GM18499 (cell line): ENCODE measurements around the gene ACVR1B.

ENCODE experiments used
- ATAC-seq: cut with Tn5 transposase; IDR thresholded peaks from one replicate; pipeline ENCODE4 v1.9.1; 2021; ENCODE audit warnings: moderate number of reproducible peaks; ENCODE audit not compliant: insufficient read depth, unreplicated experiment

ACVR1B gene

DNA sequence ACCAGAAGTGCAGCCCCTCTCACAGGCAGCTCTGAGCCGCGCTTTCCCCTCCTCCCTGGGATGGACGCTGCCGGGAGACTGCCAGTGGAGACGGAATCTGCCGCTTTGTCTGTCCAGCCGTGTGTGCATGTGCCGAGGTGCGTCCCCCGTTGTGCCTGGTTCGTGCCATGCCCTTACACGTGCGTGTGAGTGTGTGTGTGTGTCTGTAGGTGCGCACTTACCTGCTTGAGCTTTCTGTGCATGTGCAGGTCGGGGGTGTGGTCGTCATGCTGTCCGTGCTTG lies 43.0 kb downstream of the ACVR1B start:
- ATAC-seq, result no peak

DNA sequence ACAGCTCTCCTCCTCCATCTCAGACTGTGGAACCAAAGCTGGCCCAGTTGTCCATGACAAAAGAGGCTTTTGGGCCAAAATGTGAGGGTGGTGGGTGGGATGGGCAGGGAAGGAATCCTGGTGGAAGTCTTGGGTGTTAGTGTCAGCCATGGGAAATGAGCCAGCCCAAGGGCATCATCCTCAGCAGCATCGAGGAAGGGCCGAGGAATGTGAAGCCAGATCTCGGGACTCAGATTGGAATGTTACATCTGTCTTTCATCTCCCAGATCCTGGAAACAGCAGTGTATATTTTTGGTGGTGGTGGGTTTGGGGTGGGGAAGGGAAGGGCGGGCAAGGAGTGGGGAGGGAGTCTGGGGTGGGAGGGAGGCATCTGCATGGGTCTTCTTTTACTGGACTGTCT lies 43.5 kb downstream of the ACVR1B start:
- ATAC-seq, result no peak

DNA sequence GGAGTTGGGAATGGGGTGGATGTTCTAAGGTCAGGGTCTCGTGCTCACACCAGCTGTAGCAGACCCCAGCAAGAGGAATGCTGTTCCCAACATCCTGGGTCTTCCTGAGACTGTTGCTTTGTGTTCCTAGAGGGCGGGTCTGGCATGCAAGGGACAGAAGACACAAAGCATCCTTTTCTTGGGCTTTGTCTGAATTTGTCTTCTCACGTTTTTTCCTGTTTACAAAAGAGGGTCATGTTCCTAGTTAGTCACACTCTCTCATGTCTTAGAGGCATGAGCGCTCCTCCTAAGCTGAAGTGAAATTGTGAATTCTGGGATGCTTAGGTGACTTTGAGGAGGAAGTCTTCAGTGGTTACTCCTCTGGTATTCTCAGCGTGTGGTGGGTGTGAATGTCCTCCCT lies 45.6 kb downstream of the ACVR1B start:
- ATAC-seq, result no peak

DNA sequence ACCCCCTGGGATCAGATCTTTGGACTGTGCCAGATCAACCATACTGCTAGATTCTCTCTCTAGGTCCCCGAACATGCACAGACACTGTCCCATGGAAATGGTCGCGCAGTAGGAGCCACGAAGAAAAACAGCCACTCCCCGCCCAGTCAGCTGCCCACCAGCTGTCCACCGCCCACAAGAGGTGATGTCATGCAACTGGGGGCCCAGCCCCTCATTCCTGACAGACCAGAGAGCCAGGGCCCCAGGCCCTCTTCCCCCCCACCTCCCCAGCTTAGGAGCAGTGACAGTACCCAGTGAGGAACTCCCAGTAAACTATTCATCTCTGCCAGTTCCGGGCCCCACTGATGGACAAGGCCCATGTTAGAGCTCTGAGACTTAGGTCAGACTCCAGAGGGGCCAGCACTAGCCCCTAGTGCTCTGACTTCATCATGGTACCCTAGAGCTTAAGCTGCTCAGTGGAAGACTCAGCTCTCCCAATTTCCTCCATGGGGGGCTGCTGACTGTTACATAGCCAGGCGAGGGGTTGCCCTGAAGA lies 51.6 kb downstream of the ACVR1B start:
- ATAC-seq, result no peak

DNA sequence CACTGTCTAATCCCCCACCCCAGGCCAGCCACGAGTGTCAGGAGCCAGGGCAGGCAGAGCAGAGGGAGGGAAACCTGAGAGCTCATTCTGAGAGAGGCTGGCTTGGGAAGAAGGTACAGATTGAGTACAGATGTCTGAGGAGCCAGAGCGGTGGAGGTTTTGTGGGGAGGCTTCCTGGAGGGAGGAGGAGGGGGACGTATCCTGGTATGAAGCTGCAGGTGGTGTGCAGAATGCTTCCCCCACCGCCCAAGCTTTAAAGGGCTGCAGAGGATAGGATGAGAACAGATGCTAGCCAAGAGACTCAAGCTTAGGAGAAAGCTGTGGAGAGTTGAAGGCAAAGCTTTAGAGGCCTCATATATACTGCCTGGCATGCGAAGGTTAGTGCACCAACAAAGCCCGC lies 52.1 kb downstream of the ACVR1B start:
- no peak for ATAC-seq

DNA sequence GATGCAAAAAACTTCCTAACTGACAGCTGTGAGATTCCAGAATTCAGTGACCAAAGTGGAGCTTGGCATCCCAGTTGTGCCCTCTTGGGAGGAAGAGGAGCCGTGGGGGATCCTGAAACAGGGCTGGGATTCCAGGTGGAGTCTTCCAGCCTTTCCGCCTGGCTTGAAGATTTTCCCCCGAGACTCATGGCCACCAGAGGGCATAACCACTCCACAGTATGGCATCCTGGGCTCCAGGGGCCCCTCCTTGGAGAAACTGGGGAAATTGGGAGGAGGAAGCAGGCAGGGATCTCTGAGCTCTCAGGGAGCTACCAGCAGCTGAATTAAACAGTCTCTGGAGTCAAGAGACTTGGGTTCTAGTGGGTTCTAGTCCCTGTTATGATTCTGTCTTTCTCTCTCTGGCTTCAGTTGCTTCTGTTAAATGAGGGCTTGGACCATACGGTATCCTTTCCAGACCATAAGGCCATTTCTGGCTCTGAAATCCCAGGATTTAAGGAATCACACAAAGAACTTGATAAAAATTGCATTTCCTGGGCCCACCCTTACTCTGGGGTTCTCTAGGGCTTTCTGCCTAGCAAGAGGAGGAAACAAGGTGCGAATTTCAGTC lies 52.6 kb downstream of the ACVR1B start:
- ATAC-seq, result no peak

DNA sequence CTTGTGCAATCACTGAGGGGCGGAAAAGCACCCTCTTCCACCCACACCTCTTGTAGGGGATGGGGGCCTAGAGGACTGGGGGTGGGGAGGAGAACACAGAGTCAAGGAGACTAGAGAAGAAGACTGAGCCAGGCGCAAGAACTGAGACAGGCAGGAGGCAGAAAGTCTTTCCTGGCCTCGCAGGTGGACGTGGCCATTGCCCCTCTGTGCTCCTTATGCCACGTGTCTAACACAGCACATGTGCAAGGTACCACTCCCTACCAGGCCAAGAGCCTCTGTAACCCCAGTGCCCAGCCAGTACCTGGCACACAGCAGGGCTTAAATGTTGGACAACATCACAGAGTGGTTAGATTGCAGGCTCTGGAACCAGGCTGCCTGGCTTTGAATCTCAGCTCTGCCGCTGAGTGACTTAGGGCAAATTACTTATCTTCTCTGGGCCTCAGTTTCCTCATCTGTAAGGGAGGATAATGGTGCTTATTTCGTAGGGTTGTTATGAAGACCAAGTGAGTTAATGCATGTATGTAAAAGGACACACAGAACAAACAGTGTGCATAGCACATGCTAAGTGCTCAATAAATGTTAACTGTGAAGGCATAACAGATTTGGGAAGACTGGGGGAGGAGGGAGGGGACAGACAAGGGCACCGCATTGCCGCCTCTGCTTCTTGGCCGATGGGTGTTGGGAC lies 53.9 kb downstream of the ACVR1B start:
- ATAC-seq, result no peak

DNA sequence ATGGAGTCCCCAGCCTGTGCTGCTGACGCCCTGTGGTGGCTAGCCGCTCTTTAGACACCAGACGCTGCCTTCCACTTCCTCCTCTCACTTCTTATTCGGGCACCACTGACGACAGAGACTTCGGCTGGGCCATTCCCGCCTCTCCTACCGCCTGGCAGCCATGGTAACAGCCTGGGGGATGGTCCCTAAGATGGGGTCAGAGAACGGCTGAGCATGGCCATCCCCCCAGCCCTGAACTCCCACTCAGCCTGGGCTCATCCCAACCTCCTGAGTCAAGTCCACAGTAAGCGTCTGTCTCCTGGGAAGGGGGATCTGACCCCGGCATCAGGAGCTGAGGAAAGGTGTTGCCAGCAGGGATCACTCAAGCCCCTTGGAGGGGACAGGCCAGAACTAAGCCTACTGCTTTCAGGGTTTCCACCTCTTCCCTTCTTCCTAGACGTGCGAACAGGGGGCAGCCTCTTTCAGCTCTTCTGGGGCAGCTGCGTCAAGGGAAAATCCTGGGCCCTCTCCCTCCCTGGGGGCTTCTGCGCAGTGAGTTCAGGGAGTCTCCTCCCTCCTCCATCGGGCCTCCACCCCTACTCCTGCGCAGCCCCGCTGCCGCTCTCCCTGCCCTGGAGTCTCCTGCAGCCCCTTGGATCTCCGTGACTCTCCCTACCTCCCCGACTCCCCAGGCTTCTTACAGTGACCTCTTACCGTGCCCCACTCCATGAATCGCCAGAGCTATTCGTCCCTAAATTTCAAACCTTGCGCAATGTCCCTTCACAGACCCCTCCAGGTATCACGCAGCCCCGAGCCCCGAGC lies 54.6 kb downstream of the ACVR1B start:
- no peak for ATAC-seq

DNA sequence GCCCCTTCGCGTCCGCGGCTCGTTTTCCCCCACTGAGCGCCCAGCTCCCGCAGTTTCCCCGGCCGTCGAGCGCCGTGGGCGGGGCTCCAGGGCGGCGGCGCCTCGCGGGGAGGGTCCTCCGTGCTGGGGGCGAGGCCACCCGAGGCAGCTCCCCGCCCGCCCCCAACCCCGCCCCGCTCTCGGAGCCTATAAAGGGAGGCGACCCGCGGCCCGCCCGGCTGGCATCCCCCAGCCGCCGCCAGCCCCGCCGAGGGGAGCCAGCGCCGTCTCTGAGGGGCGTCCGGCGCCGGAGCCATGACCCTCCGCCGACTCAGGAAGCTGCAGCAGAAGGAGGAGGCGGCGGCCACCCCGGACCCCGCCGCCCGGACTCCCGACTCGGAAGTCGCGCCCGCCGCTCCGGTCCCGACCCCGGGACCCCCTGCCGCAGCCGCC lies 55.2 kb downstream of the ACVR1B start, which contains the start of gene TAMALIN:
Gene TAMALIN, plus strand, starts transcription at position 221 of the 432 bp plus-strand sequence. Its CDS starts 74 bp downstream, at position 295.
- no peak for ATAC-seq

DNA sequence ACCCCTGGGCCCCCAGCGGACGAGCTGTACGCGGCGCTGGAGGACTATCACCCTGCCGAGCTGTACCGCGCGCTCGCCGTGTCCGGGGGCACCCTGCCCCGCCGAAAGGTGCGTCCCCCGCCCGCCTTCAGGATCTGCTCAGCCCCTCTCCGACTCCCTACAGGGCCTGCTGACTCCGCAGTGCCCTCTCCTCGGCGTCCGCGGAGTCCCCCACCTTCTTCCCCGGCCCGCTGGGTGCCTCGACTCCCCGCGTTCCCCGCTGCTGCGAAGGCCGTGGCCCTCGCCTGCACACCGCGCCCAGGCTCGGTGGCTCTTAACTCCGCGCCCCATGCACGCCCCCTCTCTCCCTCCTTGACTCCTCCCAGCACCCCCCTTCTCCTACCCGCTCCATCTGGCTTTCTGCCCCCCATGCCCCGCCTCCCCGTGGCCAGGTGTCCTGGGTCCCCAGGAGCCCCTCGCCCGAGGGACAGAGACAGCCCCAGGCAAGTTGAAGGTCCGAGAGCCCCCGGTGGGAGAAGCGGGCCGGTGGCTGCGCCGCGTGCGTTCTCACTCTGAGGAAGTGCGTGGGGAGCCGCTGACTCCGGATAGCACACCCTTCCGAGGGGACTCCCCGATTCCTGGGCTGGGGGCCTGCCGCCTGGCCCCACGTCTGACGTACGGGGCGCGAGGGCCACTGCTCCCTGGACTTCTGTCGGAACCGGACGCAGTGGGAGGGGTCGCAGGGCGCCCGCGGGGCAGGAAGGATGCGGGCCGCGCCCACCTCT lies 55.8 kb downstream of the ACVR1B start:
- ATAC-seq, result no peak

DNA sequence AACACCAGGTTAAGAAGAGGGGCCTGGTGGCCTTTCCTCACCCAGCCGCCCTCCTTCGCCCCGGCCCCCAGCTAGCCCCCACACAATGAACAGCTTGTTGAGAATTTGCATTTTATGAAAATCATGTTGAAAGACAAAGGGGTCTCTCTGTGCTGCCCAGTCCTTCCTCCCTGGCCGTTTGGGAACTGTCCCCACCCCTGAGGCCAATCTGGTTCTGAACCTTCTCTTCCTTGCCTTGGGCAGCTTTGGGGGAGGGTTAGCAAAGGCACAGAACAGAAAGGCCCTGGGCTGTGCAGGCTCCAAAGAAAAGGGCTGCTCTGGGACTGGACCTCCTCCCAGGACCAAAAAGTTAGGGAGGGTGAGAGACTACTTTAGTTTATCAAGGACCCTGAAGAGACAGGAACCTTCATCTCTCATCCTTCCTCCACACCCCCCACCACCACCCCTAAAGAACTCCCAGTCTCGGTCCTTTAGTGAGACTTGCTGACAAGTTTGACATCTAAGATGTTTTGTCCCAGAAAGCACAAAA lies 56.5 kb downstream of the ACVR1B start:
- no peak for ATAC-seq

DNA sequence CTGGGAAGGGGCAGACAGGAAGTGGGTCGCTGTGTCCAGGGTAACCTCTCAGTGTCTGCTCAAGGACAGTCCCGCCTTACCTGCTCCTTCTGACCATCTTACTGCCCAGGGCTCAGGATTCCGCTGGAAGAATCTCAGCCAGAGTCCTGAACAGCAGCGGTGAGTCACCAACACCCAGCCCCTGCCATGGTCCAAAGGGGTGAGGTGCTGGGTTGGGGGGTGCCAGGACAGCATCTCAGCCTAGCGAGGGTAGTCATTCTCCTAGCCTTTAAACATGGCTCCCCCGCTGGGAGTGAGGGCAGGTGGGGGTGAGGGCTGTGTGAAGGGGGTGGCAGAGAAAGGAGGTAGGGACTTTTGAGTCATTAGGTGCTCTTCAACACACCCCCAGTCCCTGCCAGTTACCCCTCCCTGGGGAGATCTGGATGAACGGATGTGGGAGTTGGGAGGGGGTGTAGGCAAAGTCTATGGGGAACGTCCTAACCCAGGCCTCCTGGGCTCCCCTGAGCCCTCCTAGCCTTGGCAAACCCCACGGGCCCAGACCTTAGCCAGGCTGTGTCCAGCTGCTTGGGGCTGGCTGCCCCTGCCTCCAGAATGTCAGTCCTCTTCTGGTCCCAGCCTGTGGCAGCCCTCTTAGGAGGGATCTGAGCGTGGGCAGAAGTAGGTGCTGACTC lies 57.7 kb downstream of the ACVR1B start:
- no peak for ATAC-seq

DNA sequence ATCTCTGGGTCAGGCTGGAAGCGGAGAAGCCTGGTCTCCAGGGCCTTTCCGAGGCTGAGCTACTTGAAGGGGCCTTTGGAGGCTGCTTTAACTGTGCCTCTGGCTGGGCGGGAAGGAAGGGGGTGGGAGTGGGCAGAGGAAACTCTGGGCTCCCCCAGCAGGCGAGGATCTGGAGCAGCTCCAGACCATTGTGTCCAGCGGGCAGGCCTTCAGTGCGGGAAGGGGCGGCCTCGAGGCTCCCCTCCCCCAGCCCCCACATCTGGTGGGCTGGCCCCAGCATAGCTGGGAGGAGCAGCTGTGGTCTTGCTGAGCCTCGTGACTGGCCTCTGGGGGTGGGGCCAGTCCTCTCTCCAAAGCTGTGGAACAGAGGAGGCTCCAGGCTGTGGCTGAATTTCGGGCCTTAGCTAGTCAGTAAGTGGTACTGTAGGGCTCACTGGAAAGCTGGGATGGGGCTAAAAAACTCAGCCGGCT lies 58.7 kb downstream of the ACVR1B start:
- no peak for ATAC-seq

DNA sequence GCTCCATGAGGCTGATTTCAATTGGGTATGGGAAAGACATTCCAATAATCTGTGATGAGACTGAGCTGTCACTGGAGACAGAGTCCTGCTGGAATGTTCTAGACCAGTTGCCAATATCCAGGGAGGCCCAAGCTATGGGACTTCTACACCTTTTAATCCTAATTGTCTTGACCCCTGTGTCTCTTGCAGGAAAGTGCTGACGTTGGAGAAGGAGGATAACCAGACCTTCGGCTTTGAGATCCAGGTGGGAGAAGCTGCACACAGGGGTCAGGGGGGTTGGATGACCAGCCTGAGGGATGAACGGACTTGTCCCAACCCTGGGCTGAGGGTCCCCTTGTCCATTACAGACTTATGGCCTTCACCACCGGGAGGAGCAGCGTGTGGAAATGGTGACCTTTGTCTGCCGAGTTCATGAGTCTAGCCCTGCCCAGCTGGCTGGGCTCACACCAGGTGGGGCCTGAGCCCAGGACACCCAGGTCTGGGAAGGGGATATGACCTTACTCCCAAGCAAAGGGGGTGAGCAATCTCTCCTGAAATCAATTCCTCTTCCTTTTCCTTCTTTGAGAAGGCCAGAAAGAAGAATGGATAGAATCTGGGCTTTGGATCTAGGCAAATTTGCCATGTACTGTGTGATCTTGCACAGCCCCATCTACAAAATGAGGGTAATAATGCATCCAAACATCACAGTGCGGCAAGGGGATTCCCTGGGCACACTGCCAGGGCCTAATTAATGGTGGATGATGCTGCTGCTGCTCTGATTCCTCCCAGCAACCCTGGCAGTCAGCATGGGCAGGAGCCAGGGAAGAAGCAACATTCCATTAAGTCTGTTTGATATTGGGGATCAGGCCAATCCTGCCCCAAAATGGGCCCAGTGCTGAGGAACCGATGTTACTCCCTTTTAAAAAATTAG lies 59.4 kb downstream of the ACVR1B start:
- no peak for ATAC-seq

DNA sequence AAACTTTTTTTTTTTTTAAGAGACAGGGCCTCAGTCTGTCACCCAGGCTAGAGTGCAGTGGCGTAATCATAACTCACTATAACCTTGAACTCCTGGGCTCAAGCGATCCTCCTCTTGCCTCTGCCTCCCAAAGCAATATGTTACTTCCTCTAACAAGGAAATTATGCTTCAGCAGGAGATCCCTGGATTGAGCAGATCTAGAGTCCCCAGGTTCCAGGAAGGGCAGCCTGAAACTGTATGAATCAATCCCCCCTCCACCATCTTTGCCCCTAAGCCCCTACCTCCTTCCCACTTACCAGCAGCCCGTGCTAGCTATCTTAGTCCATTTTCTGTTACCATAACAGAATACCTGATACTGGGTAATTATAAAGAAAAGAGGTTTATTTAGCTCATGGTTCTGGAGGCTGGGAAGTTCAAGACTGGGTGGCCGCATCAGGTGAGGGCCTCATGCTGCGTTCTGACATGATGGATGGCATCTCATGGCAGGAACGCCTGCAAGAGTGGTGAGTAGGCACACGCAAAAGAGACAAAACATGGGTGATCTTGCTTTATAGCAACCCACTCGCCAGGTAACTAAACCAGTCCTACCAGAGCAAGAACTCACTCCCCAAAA lies 60.2 kb downstream of the ACVR1B start:
- ATAC-seq, result no peak

DNA sequence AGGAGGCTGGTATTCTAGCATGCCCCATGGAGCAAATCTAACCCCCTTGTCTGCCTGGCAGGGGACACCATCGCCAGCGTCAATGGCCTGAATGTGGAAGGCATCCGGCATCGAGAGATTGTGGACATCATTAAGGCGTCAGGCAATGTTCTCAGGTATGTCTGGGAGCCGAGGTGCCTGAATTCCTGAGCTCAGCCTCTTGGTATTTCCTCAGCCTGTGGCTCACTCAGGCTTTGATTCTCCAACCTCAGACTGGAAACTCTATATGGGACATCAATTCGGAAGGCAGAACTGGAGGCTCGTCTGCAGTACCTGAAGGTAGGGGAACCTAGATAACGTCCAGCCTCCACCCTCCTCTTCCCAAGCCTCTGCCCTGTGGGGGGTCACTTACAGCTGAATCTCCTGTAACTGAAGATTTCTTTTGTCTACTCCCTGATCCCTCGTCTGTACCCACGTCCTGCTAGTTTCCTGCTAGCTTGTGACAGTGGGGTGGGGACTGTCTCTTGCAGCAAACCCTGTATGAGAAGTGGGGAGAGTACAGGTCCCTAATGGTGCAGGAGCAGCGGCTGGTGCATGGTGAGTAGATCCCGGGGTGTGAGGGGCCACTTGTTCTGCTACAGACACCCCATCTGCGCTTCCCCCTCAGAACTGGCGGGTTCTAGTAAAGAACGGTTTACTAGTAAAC lies 62.3 kb downstream of the ACVR1B start:
- no peak for ATAC-seq
